H1 (cell line): ENCODE data around the gene EXD3. TPM values are rescaled to one million over a fixed set of nuclear protein-coding genes. Genes with fewer than 3 reads are reported as not detected.
A peak's percentile ranks its signal among the peaks of the same experiment; 100 is the strongest.

ENCODE experiments used
- CTCF ChIA-PET: fragments of 300-600 bp; sonication (Branson Sonifier 250); formaldehyde crosslinking; loops from one replicate; lab custom pipeline; 2021; ENCODE audit not compliant: partially characterized antibody; lab: Charles Lee
- POLR2A ChIA-PET: fragments of 300-600 bp; sonication (Branson Sonifier 250); formaldehyde crosslinking; loops from one replicate; lab custom pipeline; 2021; ENCODE audit warnings: inconsistent platforms; ENCODE audit not compliant: partially characterized antibody; lab: Charles Lee
- DNase-seq, 2 experiments: peaks; one replicate each; pipeline versions ENCODE4 v3.0.0 to v3.0.0-alpha.2; 2010 to 2022; ENCODE audit warnings: low spot score in 2 of 2, low read depth in 1 of 2, mixed read lengths in 1 of 2
- FAIRE-seq: peaks from 2 replicates; lab custom pipeline; 2011; peaks lifted over from hg19 to GRCh38; lab: Jason Lieb, UNC
- H2AFZ ChIP-seq: 2 replicates; pipeline ENCODE4 v1.8.1; 2012; ENCODE audit warnings: low read length, inconsistent platforms
- H2AK5ac ChIP-seq: 2 replicates; pipeline ENCODE4 v1.6.1; 2013; ENCODE audit warnings: low read depth, low read length
- H2BK120ac ChIP-seq: replicated peaks from 2 replicates; pipeline ENCODE3; 2013; ENCODE audit warnings: low read depth, low read length, inconsistent platforms
- H2BK12ac ChIP-seq: 2 replicates; pipeline ENCODE4 v1.6.1; 2013; ENCODE audit warnings: low read depth, low read length
- H2BK15ac ChIP-seq: 2 replicates; pipeline ENCODE4 v1.6.1; 2013; ENCODE audit warnings: low read length
- H2BK20ac ChIP-seq: 2 replicates; pipeline ENCODE4 v1.6.1; 2013; ENCODE audit warnings: low read length
- H2BK5ac ChIP-seq: 2 replicates; pipeline ENCODE4 v1.6.1; 2013; ENCODE audit warnings: low read depth, low read length
- H3K14ac ChIP-seq: 2 replicates; pipeline ENCODE4 v1.6.1; 2013; ENCODE audit warnings: inconsistent platforms; ENCODE audit not compliant: insufficient read length
- H3K18ac ChIP-seq: 2 replicates; pipeline ENCODE4 v1.6.1; 2013; ENCODE audit warnings: low read length; ENCODE audit errors: extremely low read depth
- H3K23ac ChIP-seq: 2 replicates; pipeline ENCODE4 v1.6.1; 2013; ENCODE audit warnings: inconsistent platforms; ENCODE audit not compliant: insufficient read length
- H3K23me2 ChIP-seq: 2 replicates; pipeline ENCODE4 v1.6.1; 2013; ENCODE audit warnings: low read depth, low read length
- H3K27ac ChIP-seq: 2 replicates; pipeline ENCODE4 v1.6.1; 2011; ENCODE audit warnings: low read depth, low read length, inconsistent platforms
- H3K27me3 ChIP-seq, 4 experiments: replicated peaks in 1 of 4; 1 replicate in 1 of 4; 2 replicates in 3 of 4; pipeline versions ENCODE4 v1.6.1 to v1.8.1; 2011 to 2013; ENCODE audit warnings: low read length in 3 of 4, mild to moderate bottlenecking in 3 of 4, inconsistent platforms in 2 of 4, mixed read lengths in 2 of 4, moderate library complexity in 1 of 4; ENCODE audit not compliant: control insufficient read depth in 3 of 4, insufficient read depth in 3 of 4; ENCODE audit errors: extremely low read depth in 1 of 4
- H3K36me3 ChIP-seq, 4 experiments: 2 replicates each; pipeline versions ENCODE4 v1.6.1 to v1.8.1; 2011 to 2013; ENCODE audit warnings: mild to moderate bottlenecking in 4 of 4, low read length in 3 of 4, moderate library complexity in 2 of 4, control low read depth in 1 of 4, inconsistent platforms in 1 of 4; ENCODE audit not compliant: insufficient read depth in 4 of 4, control insufficient read depth in 2 of 4
- H3K4ac ChIP-seq: replicated peaks from 2 replicates; pipeline ENCODE3; 2013; ENCODE audit warnings: low read length, low read depth, mixed read lengths, inconsistent platforms; ENCODE audit not compliant: insufficient read length
- H3K4me1 ChIP-seq, 4 experiments: replicated peaks in 1 of 4; 1 replicate in 1 of 4; 2 replicates in 3 of 4; pipeline versions ENCODE4 v1.6.1 to v1.8.1; 2011 to 2013; ENCODE audit warnings: low read length in 3 of 4, inconsistent platforms in 2 of 4, mixed read lengths in 1 of 4; ENCODE audit not compliant: insufficient read depth in 4 of 4, control insufficient read depth in 3 of 4
- H3K4me2 ChIP-seq, 2 experiments: 2 replicates each; pipeline versions ENCODE4 v1.6.1 to v1.8.1; 2011 to 2013; ENCODE audit warnings: low read depth in 2 of 2, low read length in 2 of 2, control low read depth in 1 of 2, inconsistent platforms in 1 of 2, mild to moderate bottlenecking in 1 of 2; ENCODE audit not compliant: insufficient read depth in 1 of 2
- H3K4me3 ChIP-seq, 4 experiments: fragments of 200-600, 300-600 bp in 1 of 4; sonication (generic), shearing (Covaris generic), sonication (Bioruptor Twin) in 1 of 4; 2 replicates each; pipeline versions ENCODE4 v1.5.1 to v1.8.1; 2011 to 2016; ENCODE audit warnings: low read length in 4 of 4, low read depth in 3 of 4, control low read depth in 2 of 4, inconsistent platforms in 2 of 4, mild to moderate bottlenecking in 2 of 4, mixed read lengths in 1 of 4, moderate library complexity in 1 of 4; ENCODE audit not compliant: insufficient read depth in 2 of 4; ENCODE audit errors: extremely low read depth in 1 of 4
- H3K56ac ChIP-seq: replicated peaks from 2 replicates; pipeline ENCODE3; 2013; ENCODE audit warnings: low read depth, mild to moderate bottlenecking, mixed read lengths, low read length, inconsistent platforms; ENCODE audit not compliant: insufficient read length
- H3K79me1 ChIP-seq: 2 replicates; pipeline ENCODE4 v1.6.1; 2013; ENCODE audit warnings: low read depth, low read length, control low read depth
- H3K79me2 ChIP-seq, 2 experiments: 2 replicates each; pipeline versions ENCODE4 v1.6.1 to v1.8.1; 2012 to 2013; ENCODE audit warnings: low read length in 2 of 2, mild to moderate bottlenecking in 2 of 2, inconsistent platforms in 1 of 2; ENCODE audit not compliant: insufficient read depth in 2 of 2, control insufficient read depth in 1 of 2
- H3K9ac ChIP-seq, 4 experiments: replicated peaks in 1 of 4; 1 replicate in 1 of 4; 2 replicates in 3 of 4; pipeline versions ENCODE4 v1.6.1 to v1.8.1; 2011 to 2013; ENCODE audit warnings: low read depth in 3 of 4, low read length in 3 of 4, control low read depth in 2 of 4, mild to moderate bottlenecking in 2 of 4, moderate library complexity in 2 of 4, inconsistent platforms in 1 of 4; ENCODE audit errors: extremely low read depth in 1 of 4
- H3K9me3 ChIP-seq, 2 experiments: 2 replicates each; pipeline versions ENCODE4 v1.6.1 to v1.8.1; 2012 to 2013; ENCODE audit warnings: mild to moderate bottlenecking in 2 of 2, moderate library complexity in 2 of 2, control low read depth in 1 of 2, inconsistent platforms in 1 of 2, low read depth in 1 of 2, low read length in 1 of 2, mixed read lengths in 1 of 2; ENCODE audit not compliant: insufficient read depth in 2 of 2
- H4K20me1 ChIP-seq, 2 experiments: replicated peaks in 1 of 2; 2 replicates each; pipeline versions ENCODE3 to v1.8.1; 2011 to 2013; ENCODE audit warnings: inconsistent platforms in 2 of 2, low read length in 2 of 2, mild to moderate bottlenecking in 1 of 2; ENCODE audit not compliant: insufficient read depth in 2 of 2, control insufficient read depth in 1 of 2
- H4K5ac ChIP-seq: 2 replicates; pipeline ENCODE4 v1.6.1; 2013; ENCODE audit warnings: low read length, low read depth, mixed read lengths, inconsistent platforms; ENCODE audit not compliant: insufficient read length
- H4K8ac ChIP-seq: 2 replicates; pipeline ENCODE4 v1.8.0; 2013; ENCODE audit warnings: mild to moderate bottlenecking, moderate library complexity, low read length, inconsistent platforms; ENCODE audit not compliant: insufficient read depth; ENCODE audit errors: extremely low read depth
- H4K91ac ChIP-seq: replicated peaks from 2 replicates; pipeline ENCODE3; 2013; ENCODE audit warnings: low read length, mixed read lengths, inconsistent platforms; ENCODE audit not compliant: insufficient read length
- RBBP5 ChIP-seq: IDR thresholded peaks from 2 replicates; pipeline ENCODE4 v1.7.1; 2012; ENCODE audit warnings: low read depth, mild to moderate bottlenecking, inconsistent platforms, low read length, moderate library complexity, borderline replicate concordance
- SUZ12 ChIP-seq: fragments of 200-600 bp; sonication (generic); IDR thresholded peaks from 2 replicates; pipeline ENCODE4 v1.6.1; 2012; ENCODE audit warnings: mild to moderate bottlenecking, inconsistent platforms, low read length, moderate library complexity, mixed read lengths
- TAF1 ChIP-seq: IDR thresholded peaks from 2 replicates; pipeline ENCODE4 v1.6.1; 2011; ENCODE audit warnings: mild to moderate bottlenecking, low read depth, low read length
- WGBS, 2 experiments: shearing (Covaris generic) in 1 of 2; methylation state at CpG; one replicate each; pipeline versions ENCODE4 v1.1.6 to v1.1.7; 2013 to 2015; ENCODE audit warnings: low lambda C conversion rate in 2 of 2, mixed read lengths in 2 of 2, inconsistent platforms in 1 of 2, low coverage in 1 of 2, missing lambda C conversion rate in 1 of 2; ENCODE audit not compliant: insufficient replicate concordance in 2 of 2, insufficient coverage in 1 of 2, insufficient read length in 1 of 2; ENCODE audit errors: extremely low coverage in 1 of 2, missing lambda C conversion rate in 1 of 2; 5-methylcytosine and 5-hydroxymethylcytosine counted together
- polyA plus RNA-seq, 7 experiments: library from polyadenylated mRNA; depleted of rRNA in 3 of 7; stranded (reverse) in 5 of 7; unstranded in 2 of 7; fragments of >200 nt in 5 of 7; fragments of 200-250 nt in 2 of 7; gene quantifications; 1 replicate in 5 of 7; 2 replicates in 1 of 7; 4 replicates in 1 of 7; pipeline versions ENCODE4 v1.2.1 to v1.2.3, GENCODE V29; 2011 to 2013; ENCODE audit warnings: missing spikeins in 2 of 7, mixed read lengths in 2 of 7
- total RNA-seq: library from RNA; stranded (reverse); fragmentation: NEBNext Ultra II Directional; extraction: Animal tissue kit (Norgen Biotek cat#: 25700); gene quantifications from 2 replicates; pipeline ENCODE4 v1.2.1, GENCODE V29; 2021

EXD3 gene
- total and polyA plus RNA-seq, 2 of the 8 experiments (the other 6 are each of a cell fraction or from before 2014, with no cell fraction given): 7.2 to 9.4 TPM

GRCh38 chr9:137445930-137446431 lies 23.0 kb upstream of the EXD3 start:
- POLR2A ChIA-PET: interaction anchor here (0.9 to 4.3 kb wide), 4 partner anchors 8 to 143 kb away, joined by 3 to 28 read pairs (median 4); partner anchors contain the start of genes EXD3 and NOXA1
- H3K23ac ChIP-seq: no peak overlapping the region
- CTCF ChIA-PET: interaction anchor here (0.6 to 4.1 kb wide), 23 partner anchors 9 to 417 kb away, joined by 3 to 19 read pairs (median 3); partner anchors contain the start of genes NRARP and NSMF
- H2BK120ac ChIP-seq: no peak overlapping the region
- peaks cover 0 to 3% of the 10 kb centered on the region in 2 experiments for H4K20me1 ChIP-seq
- no peak overlapping the region; the same call in 1 of the 2 replicates for H4K8ac ChIP-seq
- no peak overlapping the region for H2AK5ac ChIP-seq
- no peaks in the 10 kb centered on the region; the same call in 1 of the 2 replicates for H3K23me2 ChIP-seq
- no peaks in the 10 kb centered on the region for H3K27me3 ChIP-seq
- peaks cover 0 to 9% (median 3%) of the 10 kb centered on the region in 4 experiments; a peak in 3 of 8 replicates for H3K36me3 ChIP-seq
- no peak overlapping the region for H3K14ac ChIP-seq
- no peak overlapping the region for H3K18ac ChIP-seq
- FAIRE-seq (no peak), DNase-seq (no peak)
- H3K9me3 ChIP-seq: no peaks in the 10 kb centered on the region
- H3K4me2 ChIP-seq: no peak overlapping the region
- no peaks in the 10 kb centered on the region for H3K79me1 ChIP-seq
- H4K91ac ChIP-seq: no peak overlapping the region
- WGBS, 2 experiments: 83% methylated on average over 19 of the region's 19 CpGs; no CpG with 5 or more reads in 1 of the 2 experiments
- no peak overlapping the region for H2BK12ac ChIP-seq
- no peak overlapping the region for H4K5ac ChIP-seq
- no peak overlapping the region for H3K4ac ChIP-seq
- no peak overlapping the region for H3K27ac ChIP-seq
- H3K4me3 ChIP-seq: no peak overlapping the region
- peaks cover 0 to 3% (median under 1%) of the 10 kb centered on the region in 4 experiments; a peak in 3 of 7 replicates for H3K4me1 ChIP-seq
- no peak overlapping the region for H3K56ac ChIP-seq
- no peak overlapping the region for H2AFZ ChIP-seq
- H2BK15ac ChIP-seq: no peak overlapping the region
- H2BK20ac ChIP-seq: no peak overlapping the region
- H2BK5ac ChIP-seq: 0 out of 2 replicates have a peak overlapping the region, but pooled peaks have one; percentile 49
- no peaks in the 10 kb centered on the region for H3K79me2 ChIP-seq
- H3K9ac ChIP-seq: no peak overlapping the region
- TF ChIP-seq SUZ12: no peak
- no peak for TF ChIP-seq RBBP5
- TF ChIP-seq TAF1: no peak
